ENCODE measurements around the gene RBPMS2. TPM values are rescaled to one million over a fixed set of nuclear protein-coding genes. Genes with fewer than 3 reads are reported as not detected.

Gene RBPMS2
- polyA plus RNA-seq, 1 experiment, result 0.67 TPM

- Histone ChIP-seq H3K27me3 (ENCODE audit: control insufficient read depth, insufficient read depth, low read length) (peaks cover 1% of the 10 kb centered on the region; the same call in 1 of the 2 replicates), H3K36me3 (ENCODE audit: control insufficient read depth, insufficient read depth, low read length) (no peaks in the 10 kb centered on the region), H3K4me3 (ENCODE audit: low read depth, low read length) (no peak overlapping the region)
- ChIA-PET CTCF (interaction anchor here (1.4 to 24.4 kb wide), 2 partner anchors 62 kb away, joined by 7 to 416 read pairs; no protein-coding TSS in a partner anchor), POLR2A (interaction anchor here (0.5 kb wide), 1 partner anchor 67 kb away, joined by 8 read pairs; no protein-coding TSS in a partner anchor)
- DNase-seq (ENCODE audit: low read depth), result no peak
- no peak for TF ChIP-seq CTCF (IDR thresholded peaks at IDR 0.05; ENCODE audit: insufficient read depth, low read depth, low read length)
Measured at GRCh38 chr15:64747578-64747977, 27.8 kb downstream of the RBPMS2 start.

- no peak for DNase-seq (ENCODE audit: low read depth)
- H3K27me3 ChIP-seq (ENCODE audit: control insufficient read depth, insufficient read depth, low read length), result peaks cover 1% of the 10 kb centered on the region; the same call in 1 of the 2 replicates
- CTCF ChIA-PET, result interaction anchor here (24.4 kb wide), 1 partner anchor 63 kb away, joined by 416 read pairs; no protein-coding TSS in a partner anchor
- H3K4me3 ChIP-seq (ENCODE audit: low read depth, low read length), result no peak overlapping the region
- H3K36me3 ChIP-seq (ENCODE audit: control insufficient read depth, insufficient read depth, low read length), result no peaks in the 10 kb centered on the region
- TF ChIP-seq CTCF (IDR thresholded peaks at IDR 0.05; ENCODE audit: insufficient read depth, low read depth, low read length), result no peak
- POLR2A ChIA-PET, result interaction anchor here (0.5 kb wide), 1 partner anchor 68 kb away, joined by 8 read pairs; no protein-coding TSS in a partner anchor
Measured at GRCh38 chr15:64746921-64747320, 28.5 kb downstream of the RBPMS2 start.

GRCh38 chr15:64746356-64746755, 29.0 kb downstream of the RBPMS2 start:
- no peak overlapping the region for H3K4me3 ChIP-seq (ENCODE audit: low read depth, low read length)
- TF ChIP-seq CTCF (IDR thresholded peaks at IDR 0.05; ENCODE audit: insufficient read depth, low read depth, low read length), result no peak
- POLR2A ChIA-PET, result no interaction called here
- no peak for DNase-seq (ENCODE audit: low read depth)
- CTCF ChIA-PET, result interaction anchor here (24.4 kb wide), 1 partner anchor 64 kb away, joined by 416 read pairs; no protein-coding TSS in a partner anchor
- H3K27me3 ChIP-seq (ENCODE audit: control insufficient read depth, insufficient read depth, low read length), result peaks cover 1% of the 10 kb centered on the region; the same call in 1 of the 2 replicates
- no peaks in the 10 kb centered on the region for H3K36me3 ChIP-seq (ENCODE audit: control insufficient read depth, insufficient read depth, low read length)

- no peak for TF ChIP-seq CTCF (IDR thresholded peaks at IDR 0.05; ENCODE audit: insufficient read depth, low read depth, low read length)
- ChIA-PET CTCF (interaction anchor here (1.0 to 24.4 kb wide), 4 partner anchors 16 to 358 kb away, joined by 3 to 416 read pairs (median 4); no protein-coding TSS in a partner anchor), POLR2A (no interaction called here)
- Histone ChIP-seq H3K36me3 (ENCODE audit: control insufficient read depth, insufficient read depth, low read length) (no peaks in the 10 kb centered on the region), H3K4me3 (ENCODE audit: low read depth, low read length) (no peak overlapping the region), H3K27me3 (ENCODE audit: control insufficient read depth, insufficient read depth, low read length) (peaks cover 1% of the 10 kb centered on the region; the same call in 1 of the 2 replicates)
- DNase-seq (ENCODE audit: low read depth), result no peak
Measured at GRCh38 chr15:64743691-64744090, 31.7 kb downstream of the RBPMS2 start.

- H3K4me3 ChIP-seq (ENCODE audit: low read depth, low read length), result no peak overlapping the region
- ChIA-PET POLR2A (interaction anchor here (0.6 kb wide), 1 partner anchor 75 kb away, joined by 3 read pairs; no protein-coding TSS in a partner anchor), CTCF (interaction anchor here (1.0 to 24.4 kb wide), 3 partner anchors 12 to 162 kb away, joined by 3 to 416 read pairs (median 5); no protein-coding TSS in a partner anchor)
- TF ChIP-seq CTCF (IDR thresholded peaks at IDR 0.05; ENCODE audit: insufficient read depth, low read depth, low read length), result no peak
- H3K27me3 ChIP-seq (ENCODE audit: control insufficient read depth, insufficient read depth, low read length), result peaks cover 1% of the 10 kb centered on the region; the same call in 1 of the 2 replicates
- no peak for DNase-seq (ENCODE audit: low read depth)
- no peaks in the 10 kb centered on the region for H3K36me3 ChIP-seq (ENCODE audit: control insufficient read depth, insufficient read depth, low read length)
Measured at GRCh38 chr15:64742921-64743320, 32.5 kb downstream of the RBPMS2 start.

Measured in BJ (cell line).